ENCODE results near the gene TBX20. TPM values are rescaled to one million over a fixed set of nuclear protein-coding genes. Genes with fewer than 3 reads are reported as not detected.

The TBX20 gene, protein sequence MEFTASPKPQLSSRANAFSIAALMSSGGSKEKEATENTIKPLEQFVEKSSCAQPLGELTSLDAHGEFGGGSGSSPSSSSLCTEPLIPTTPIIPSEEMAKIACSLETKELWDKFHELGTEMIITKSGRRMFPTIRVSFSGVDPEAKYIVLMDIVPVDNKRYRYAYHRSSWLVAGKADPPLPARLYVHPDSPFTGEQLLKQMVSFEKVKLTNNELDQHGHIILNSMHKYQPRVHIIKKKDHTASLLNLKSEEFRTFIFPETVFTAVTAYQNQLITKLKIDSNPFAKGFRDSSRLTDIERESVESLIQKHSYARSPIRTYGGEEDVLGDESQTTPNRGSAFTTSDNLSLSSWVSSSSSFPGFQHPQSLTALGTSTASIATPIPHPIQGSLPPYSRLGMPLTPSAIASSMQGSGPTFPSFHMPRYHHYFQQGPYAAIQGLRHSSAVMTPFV
- total RNA-seq (2022; extraction: Qiagen RNA extraction): 1.5 to 2.6 TPM (median 2.1 TPM) in 5 replicates

GRCh38 chr7:35253710-35254495 is at the start of gene TBX20:
TBX20 (minus strand) TSS chr7:35254100; CDS start chr7:35253620, 480 bp downstream.

Other genes with a start within 250 kb of the TBX20 start
- 40.9 to 45.7 TPM (median 43.9 TPM) in 5 replicates for gene DPY19L1, start 216.6 kb downstream of the TBX20 start, total RNA-seq (2022; extraction: Qiagen RNA extraction)

Measured in A549 treated with CORT108297 at 1 μM for 4 hours (cell line).